H1 (cell line): ENCODE data around the gene ZBTB20. TPM values are rescaled to one million over a fixed set of nuclear protein-coding genes. Genes with fewer than 3 reads are reported as not detected.

ENCODE experiments used
- CTCF ChIA-PET: fragments of 300-600 bp; sonication (Branson Sonifier 250); formaldehyde crosslinking; loops from one replicate; lab custom pipeline; 2021; ENCODE audit not compliant: partially characterized antibody; lab: Charles Lee
- POLR2A ChIA-PET: fragments of 300-600 bp; sonication (Branson Sonifier 250); formaldehyde crosslinking; loops from one replicate; lab custom pipeline; 2021; ENCODE audit warnings: inconsistent platforms; ENCODE audit not compliant: partially characterized antibody; lab: Charles Lee
- DNase-seq, 2 experiments: peaks; one replicate each; pipeline versions ENCODE4 v3.0.0 to v3.0.0-alpha.2; 2010 to 2022; ENCODE audit warnings: low spot score in 2 of 2, low read depth in 1 of 2, mixed read lengths in 1 of 2
- FAIRE-seq: peaks from 2 replicates; lab custom pipeline; 2011; peaks lifted over from hg19 to GRCh38; lab: Jason Lieb, UNC
- H2AFZ ChIP-seq: 2 replicates; pipeline ENCODE4 v1.8.1; 2012; ENCODE audit warnings: low read length, inconsistent platforms
- H2AK5ac ChIP-seq: 2 replicates; pipeline ENCODE4 v1.6.1; 2013; ENCODE audit warnings: low read depth, low read length
- H2BK120ac ChIP-seq: replicated peaks from 2 replicates; pipeline ENCODE3; 2013; ENCODE audit warnings: low read depth, low read length, inconsistent platforms
- H2BK12ac ChIP-seq: 2 replicates; pipeline ENCODE4 v1.6.1; 2013; ENCODE audit warnings: low read depth, low read length
- H2BK15ac ChIP-seq: 2 replicates; pipeline ENCODE4 v1.6.1; 2013; ENCODE audit warnings: low read length
- H2BK20ac ChIP-seq: 2 replicates; pipeline ENCODE4 v1.6.1; 2013; ENCODE audit warnings: low read length
- H2BK5ac ChIP-seq: 2 replicates; pipeline ENCODE4 v1.6.1; 2013; ENCODE audit warnings: low read depth, low read length
- H3K14ac ChIP-seq: 2 replicates; pipeline ENCODE4 v1.6.1; 2013; ENCODE audit warnings: inconsistent platforms; ENCODE audit not compliant: insufficient read length
- H3K18ac ChIP-seq: 2 replicates; pipeline ENCODE4 v1.6.1; 2013; ENCODE audit warnings: low read length; ENCODE audit errors: extremely low read depth
- H3K23ac ChIP-seq: 2 replicates; pipeline ENCODE4 v1.6.1; 2013; ENCODE audit warnings: inconsistent platforms; ENCODE audit not compliant: insufficient read length
- H3K23me2 ChIP-seq: 2 replicates; pipeline ENCODE4 v1.6.1; 2013; ENCODE audit warnings: low read depth, low read length
- H3K27ac ChIP-seq: 2 replicates; pipeline ENCODE4 v1.6.1; 2011; ENCODE audit warnings: low read depth, low read length, inconsistent platforms
- H3K27me3 ChIP-seq, 4 experiments: replicated peaks in 1 of 4; 1 replicate in 1 of 4; 2 replicates in 3 of 4; pipeline versions ENCODE4 v1.6.1 to v1.8.1; 2011 to 2013; ENCODE audit warnings: low read length in 3 of 4, mild to moderate bottlenecking in 3 of 4, inconsistent platforms in 2 of 4, mixed read lengths in 2 of 4, moderate library complexity in 1 of 4; ENCODE audit not compliant: control insufficient read depth in 3 of 4, insufficient read depth in 3 of 4; ENCODE audit errors: extremely low read depth in 1 of 4
- H3K36me3 ChIP-seq, 4 experiments: 2 replicates each; pipeline versions ENCODE4 v1.6.1 to v1.8.1; 2011 to 2013; ENCODE audit warnings: mild to moderate bottlenecking in 4 of 4, low read length in 3 of 4, moderate library complexity in 2 of 4, control low read depth in 1 of 4, inconsistent platforms in 1 of 4; ENCODE audit not compliant: insufficient read depth in 4 of 4, control insufficient read depth in 2 of 4
- H3K4ac ChIP-seq: replicated peaks from 2 replicates; pipeline ENCODE3; 2013; ENCODE audit warnings: low read length, low read depth, mixed read lengths, inconsistent platforms; ENCODE audit not compliant: insufficient read length
- H3K4me1 ChIP-seq, 4 experiments: replicated peaks in 1 of 4; 1 replicate in 1 of 4; 2 replicates in 3 of 4; pipeline versions ENCODE4 v1.6.1 to v1.8.1; 2011 to 2013; ENCODE audit warnings: low read length in 3 of 4, inconsistent platforms in 2 of 4, mixed read lengths in 1 of 4; ENCODE audit not compliant: insufficient read depth in 4 of 4, control insufficient read depth in 3 of 4
- H3K4me2 ChIP-seq, 2 experiments: 2 replicates each; pipeline versions ENCODE4 v1.6.1 to v1.8.1; 2011 to 2013; ENCODE audit warnings: low read depth in 2 of 2, low read length in 2 of 2, control low read depth in 1 of 2, inconsistent platforms in 1 of 2, mild to moderate bottlenecking in 1 of 2; ENCODE audit not compliant: insufficient read depth in 1 of 2
- H3K4me3 ChIP-seq, 4 experiments: fragments of 200-600, 300-600 bp in 1 of 4; sonication (generic), shearing (Covaris generic), sonication (Bioruptor Twin) in 1 of 4; 2 replicates each; pipeline versions ENCODE4 v1.5.1 to v1.8.1; 2011 to 2016; ENCODE audit warnings: low read length in 4 of 4, low read depth in 3 of 4, control low read depth in 2 of 4, inconsistent platforms in 2 of 4, mild to moderate bottlenecking in 2 of 4, mixed read lengths in 1 of 4, moderate library complexity in 1 of 4; ENCODE audit not compliant: insufficient read depth in 2 of 4; ENCODE audit errors: extremely low read depth in 1 of 4
- H3K56ac ChIP-seq: replicated peaks from 2 replicates; pipeline ENCODE3; 2013; ENCODE audit warnings: low read depth, mild to moderate bottlenecking, mixed read lengths, low read length, inconsistent platforms; ENCODE audit not compliant: insufficient read length
- H3K79me1 ChIP-seq: 2 replicates; pipeline ENCODE4 v1.6.1; 2013; ENCODE audit warnings: low read depth, low read length, control low read depth
- H3K79me2 ChIP-seq, 2 experiments: 2 replicates each; pipeline versions ENCODE4 v1.6.1 to v1.8.1; 2012 to 2013; ENCODE audit warnings: low read length in 2 of 2, mild to moderate bottlenecking in 2 of 2, inconsistent platforms in 1 of 2; ENCODE audit not compliant: insufficient read depth in 2 of 2, control insufficient read depth in 1 of 2
- H3K9ac ChIP-seq, 4 experiments: replicated peaks in 1 of 4; 1 replicate in 1 of 4; 2 replicates in 3 of 4; pipeline versions ENCODE4 v1.6.1 to v1.8.1; 2011 to 2013; ENCODE audit warnings: low read depth in 3 of 4, low read length in 3 of 4, control low read depth in 2 of 4, mild to moderate bottlenecking in 2 of 4, moderate library complexity in 2 of 4, inconsistent platforms in 1 of 4; ENCODE audit errors: extremely low read depth in 1 of 4
- H3K9me3 ChIP-seq, 2 experiments: 2 replicates each; pipeline versions ENCODE4 v1.6.1 to v1.8.1; 2012 to 2013; ENCODE audit warnings: mild to moderate bottlenecking in 2 of 2, moderate library complexity in 2 of 2, control low read depth in 1 of 2, inconsistent platforms in 1 of 2, low read depth in 1 of 2, low read length in 1 of 2, mixed read lengths in 1 of 2; ENCODE audit not compliant: insufficient read depth in 2 of 2
- H4K20me1 ChIP-seq, 2 experiments: replicated peaks in 1 of 2; 2 replicates each; pipeline versions ENCODE3 to v1.8.1; 2011 to 2013; ENCODE audit warnings: inconsistent platforms in 2 of 2, low read length in 2 of 2, mild to moderate bottlenecking in 1 of 2; ENCODE audit not compliant: insufficient read depth in 2 of 2, control insufficient read depth in 1 of 2
- H4K5ac ChIP-seq: 2 replicates; pipeline ENCODE4 v1.6.1; 2013; ENCODE audit warnings: low read length, low read depth, mixed read lengths, inconsistent platforms; ENCODE audit not compliant: insufficient read length
- H4K8ac ChIP-seq: 2 replicates; pipeline ENCODE4 v1.8.0; 2013; ENCODE audit warnings: mild to moderate bottlenecking, moderate library complexity, low read length, inconsistent platforms; ENCODE audit not compliant: insufficient read depth; ENCODE audit errors: extremely low read depth
- H4K91ac ChIP-seq: replicated peaks from 2 replicates; pipeline ENCODE3; 2013; ENCODE audit warnings: low read length, mixed read lengths, inconsistent platforms; ENCODE audit not compliant: insufficient read length
- CHD2 ChIP-seq: IDR thresholded peaks from 2 replicates; pipeline ENCODE4 v1.6.1; 2012; ENCODE audit warnings: low read length, improper control_type of control experiment
- HDAC6 ChIP-seq: IDR thresholded peaks from one replicate; pipeline ENCODE4 v1.7.1; 2012; ENCODE audit warnings: low read depth, mild to moderate bottlenecking, inconsistent platforms, low read length, moderate library complexity
- KDM4A ChIP-seq: IDR thresholded peaks from one replicate; pipeline ENCODE4 v1.7.1; 2012; ENCODE audit warnings: low read depth, mild to moderate bottlenecking, moderate library complexity, low read length, inconsistent platforms; ENCODE audit not compliant: severe bottlenecking
- KDM5A ChIP-seq: fragments of 200-600 bp; IDR thresholded peaks from 2 replicates; pipeline ENCODE4 v1.7.1; 2012; ENCODE audit warnings: mild to moderate bottlenecking, low read length, inconsistent platforms, mixed read lengths
- NANOG ChIP-seq: IDR thresholded peaks from 2 replicates; pipeline ENCODE4 v1.6.1; 2011; ENCODE audit warnings: low read length, low read depth, mild to moderate bottlenecking, inconsistent platforms; ENCODE audit not compliant: insufficient read depth, poor library complexity, severe bottlenecking
- SP4 ChIP-seq: IDR thresholded peaks from 2 replicates; pipeline ENCODE4 v1.6.1; 2012; ENCODE audit warnings: low read length, inconsistent platforms
- WGBS, 2 experiments: shearing (Covaris generic) in 1 of 2; methylation state at CpG; one replicate each; pipeline versions ENCODE4 v1.1.6 to v1.1.7; 2013 to 2015; ENCODE audit warnings: low lambda C conversion rate in 2 of 2, mixed read lengths in 2 of 2, inconsistent platforms in 1 of 2, low coverage in 1 of 2, missing lambda C conversion rate in 1 of 2; ENCODE audit not compliant: insufficient replicate concordance in 2 of 2, insufficient coverage in 1 of 2, insufficient read length in 1 of 2; ENCODE audit errors: extremely low coverage in 1 of 2, missing lambda C conversion rate in 1 of 2; 5-methylcytosine and 5-hydroxymethylcytosine counted together
- polyA plus RNA-seq, 7 experiments: library from polyadenylated mRNA; depleted of rRNA in 3 of 7; stranded (reverse) in 5 of 7; unstranded in 2 of 7; fragments of >200 nt in 5 of 7; fragments of 200-250 nt in 2 of 7; gene quantifications; 1 replicate in 5 of 7; 2 replicates in 1 of 7; 4 replicates in 1 of 7; pipeline versions ENCODE4 v1.2.1 to v1.2.3, GENCODE V29; 2011 to 2013; ENCODE audit warnings: missing spikeins in 2 of 7, mixed read lengths in 2 of 7
- total RNA-seq: library from RNA; stranded (reverse); fragmentation: NEBNext Ultra II Directional; extraction: Animal tissue kit (Norgen Biotek cat#: 25700); gene quantifications from 2 replicates; pipeline ENCODE4 v1.2.1, GENCODE V29; 2021
- TF ChIP-seq, protein P1 (sequence below), 3 experiments: IDR thresholded peaks; 1 replicate in 2 of 3; 2 replicates in 1 of 3; pipeline versions ENCODE4 v1.5.1 to v1.6.1; 2011; ENCODE audit warnings: low read length in 3 of 3, mild to moderate bottlenecking in 3 of 3, inconsistent platforms in 2 of 3, low read depth in 1 of 3, moderate library complexity in 1 of 3; ENCODE audit not compliant: insufficient read depth in 1 of 3; ENCODE audit errors: control extremely low read depth in 1 of 3

The ZBTB20 gene
- total and polyA plus RNA-seq, 2 of the 8 experiments (the other 6 are each of a cell fraction or from before 2014, with no cell fraction given): 0.35 to 1.3 TPM

DNA sequence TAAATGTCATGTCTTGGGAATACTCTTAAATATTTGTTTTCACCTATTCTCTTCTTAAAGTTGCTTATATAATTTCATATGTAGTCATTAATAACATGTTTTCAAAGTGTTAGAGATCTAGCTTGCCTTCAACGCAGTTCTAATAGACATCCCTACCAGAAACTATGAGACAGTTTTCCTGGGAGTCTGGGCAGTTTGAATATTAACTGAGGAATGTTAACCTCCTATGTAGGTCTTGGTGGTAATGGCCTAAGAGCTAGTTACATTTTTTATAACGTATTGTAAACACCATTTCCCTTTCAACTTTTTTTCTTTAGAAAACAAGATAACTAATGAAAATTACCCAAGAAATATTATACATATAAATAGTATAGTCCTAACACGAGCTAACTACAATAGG, 525.1 kb downstream of the ZBTB20 start:
- no peak for DNase-seq
- H4K20me1 ChIP-seq: no peaks in the 10 kb centered on the region
- H3K4ac ChIP-seq: no peak overlapping the region
- H3K4me1 ChIP-seq: peaks cover 0 to 2% (median 0%) of the 10 kb centered on the region in 4 experiments; a peak in 1 of 7 replicates
- ChIA-PET CTCF (interaction anchor here (0.8 kb wide), 1 partner anchor 12 kb away, joined by 3 read pairs; no protein-coding TSS in a partner anchor), POLR2A (no interaction called here)
- no peaks in the 10 kb centered on the region for H3K23me2 ChIP-seq
- TF ChIP-seq HDAC6 (no peak), KDM5A (no peak), CHD2 (no peak), SP4 (no peak), KDM4A (no peak), NANOG (no peak)
- TF ChIP-seq, protein P1, sequence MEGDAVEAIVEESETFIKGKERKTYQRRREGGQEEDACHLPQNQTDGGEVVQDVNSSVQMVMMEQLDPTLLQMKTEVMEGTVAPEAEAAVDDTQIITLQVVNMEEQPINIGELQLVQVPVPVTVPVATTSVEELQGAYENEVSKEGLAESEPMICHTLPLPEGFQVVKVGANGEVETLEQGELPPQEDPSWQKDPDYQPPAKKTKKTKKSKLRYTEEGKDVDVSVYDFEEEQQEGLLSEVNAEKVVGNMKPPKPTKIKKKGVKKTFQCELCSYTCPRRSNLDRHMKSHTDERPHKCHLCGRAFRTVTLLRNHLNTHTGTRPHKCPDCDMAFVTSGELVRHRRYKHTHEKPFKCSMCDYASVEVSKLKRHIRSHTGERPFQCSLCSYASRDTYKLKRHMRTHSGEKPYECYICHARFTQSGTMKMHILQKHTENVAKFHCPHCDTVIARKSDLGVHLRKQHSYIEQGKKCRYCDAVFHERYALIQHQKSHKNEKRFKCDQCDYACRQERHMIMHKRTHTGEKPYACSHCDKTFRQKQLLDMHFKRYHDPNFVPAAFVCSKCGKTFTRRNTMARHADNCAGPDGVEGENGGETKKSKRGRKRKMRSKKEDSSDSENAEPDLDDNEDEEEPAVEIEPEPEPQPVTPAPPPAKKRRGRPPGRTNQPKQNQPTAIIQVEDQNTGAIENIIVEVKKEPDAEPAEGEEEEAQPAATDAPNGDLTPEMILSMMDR (IDR thresholded peaks at IDR 0.05; ENCODE audit: control extremely low read depth in 1 of 3, insufficient read depth in 1 of 3, low read depth in 1 of 3, low read length in 3 of 3): no peak
- H3K36me3 ChIP-seq: no peaks in the 10 kb centered on the region
- H2BK20ac ChIP-seq: no peak overlapping the region
- no peaks in the 10 kb centered on the region for H3K9me3 ChIP-seq
- H4K8ac ChIP-seq: no peak overlapping the region
- H3K4me3 ChIP-seq: no peak overlapping the region
- no peak overlapping the region for H4K5ac ChIP-seq
- H3K9ac ChIP-seq: no peak overlapping the region
- WGBS, 2 experiments: 84% methylated on average over 3 of the region's 3 CpGs; no CpG with 5 or more reads in 1 of the 2 experiments
- no peak overlapping the region for H2BK5ac ChIP-seq
- no peak overlapping the region for H3K27ac ChIP-seq
- H2AK5ac ChIP-seq: no peak overlapping the region
- no peak for FAIRE-seq
- H2BK120ac ChIP-seq: no peak overlapping the region
- no peaks in the 10 kb centered on the region for H3K27me3 ChIP-seq
- no peak overlapping the region for H4K91ac ChIP-seq
- no peaks in the 10 kb centered on the region for H3K79me2 ChIP-seq
- H3K56ac ChIP-seq: no peak overlapping the region
- no peak overlapping the region for H3K18ac ChIP-seq
- no peak overlapping the region for H2AFZ ChIP-seq
- no peaks in the 10 kb centered on the region for H3K79me1 ChIP-seq
- no peak overlapping the region for H3K14ac ChIP-seq
- H2BK15ac ChIP-seq: no peak overlapping the region
- no peak overlapping the region for H2BK12ac ChIP-seq
- no peak overlapping the region for H3K23ac ChIP-seq
- H3K4me2 ChIP-seq: no peak overlapping the region
